ENCODE measurements around the gene LYST. TPM values are rescaled to one million over a fixed set of nuclear protein-coding genes. Genes with fewer than 3 reads are reported as not detected.

The LYST gene
- polyA plus RNA-seq, 3 donors = 46.3 to 128 (median 67.9) TPM

GRCh38 chr1:235908742-235909520 lies 42.2 kb upstream of the LYST start:
- H3K27me3 Mint-ChIP-seq (ENCODE audit: low read depth in 3 of 3) = peaks cover 0 to 4% (median 2%) of the 10 kb centered on the region in 3 donors

DNA sequence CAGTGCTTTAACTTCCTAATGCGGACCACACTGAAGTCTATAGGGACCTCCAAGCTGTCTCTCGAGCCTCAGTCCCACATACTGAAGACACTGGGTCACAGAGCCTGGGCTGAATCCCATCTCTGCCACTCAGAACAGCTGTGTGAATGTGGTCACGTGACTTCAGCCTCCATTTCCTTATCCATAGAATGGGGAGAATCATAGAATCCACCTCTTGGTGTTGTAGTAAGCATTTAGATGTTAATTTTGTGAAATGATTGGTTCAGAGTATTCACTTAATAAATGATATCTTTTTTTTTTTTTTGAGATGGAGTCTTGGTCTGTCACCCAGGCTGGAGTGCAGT lies 41.2 kb upstream of the LYST start:
- WGBS (ENCODE audit: insufficient coverage) = 93% methylated on average over 2 of the region's 3 CpGs
- peak overlapping the region in 3 of 7 donors; percentile 4 to 63 (median 37) for H3K27ac Mint-ChIP-seq

More at GRCh38 chr1:235908742-235909520, 42.2 kb upstream of the LYST start:
- Histone ChIP-seq H3K9me3 (replicated peaks in 1 of 2; ENCODE audit: control insufficient read depth in 1 of 2, insufficient read depth in 1 of 2, low read length in 2 of 2) (no peaks in the 10 kb centered on the region), H3K4me2 (replicated peaks; ENCODE audit: extremely low read depth, low read length, poor library complexity, severe bottlenecking) (no peak overlapping the region), H3K27me3 (ENCODE audit: control insufficient read depth in 2 of 2, insufficient read depth in 2 of 2, low read length in 2 of 2) (no peaks in the 10 kb centered on the region), H2AFZ (ENCODE audit: insufficient read depth, low read depth, low read length, poor library complexity, severe bottlenecking) (no peak overlapping the region), H3K27ac (ENCODE audit: low read depth in 1 of 2, low read length in 2 of 2) (peak overlapping the region in 1 of 2 donors; percentile 55), H3K4me1 (ENCODE audit: control insufficient read depth in 1 of 2, insufficient read depth in 2 of 2, low read length in 2 of 2) (peaks cover 14 to 25% of the 10 kb centered on the region in 2 donors), H3K36me3 (replicated peaks in 1 of 2; ENCODE audit: control insufficient read depth in 1 of 2, insufficient read depth in 2 of 2, low read length in 2 of 2) (no peaks in the 10 kb centered on the region), H3K4me3 (replicated peaks in 1 of 3; ENCODE audit: low read depth in 2 of 3, low read length in 3 of 3) (no peak overlapping the region), H4K20me1 (ENCODE audit: insufficient read depth, low read length) (no peaks in the 10 kb centered on the region), H3K79me2 (ENCODE audit: insufficient read depth, low read length) (no peaks in the 10 kb centered on the region), H3K9ac (ENCODE audit: insufficient read depth, low read length, poor library complexity, severe bottlenecking) (no peak overlapping the region)
- Mint-ChIP-seq H3K36me3 (peaks cover 0 to 6% of the 10 kb centered on the region in 2 donors), H3K4me1 (peaks cover 31% of the 10 kb centered on the region), H3K4me3 (no peak overlapping the region), H3K27ac (peak overlapping the region; percentile 35 to 82 (median 70)), H3K9me3 (peaks cover 0 to under 1% (median 0%) of the 10 kb centered on the region in 7 donors)
- TF ChIP-seq, protein P1, sequence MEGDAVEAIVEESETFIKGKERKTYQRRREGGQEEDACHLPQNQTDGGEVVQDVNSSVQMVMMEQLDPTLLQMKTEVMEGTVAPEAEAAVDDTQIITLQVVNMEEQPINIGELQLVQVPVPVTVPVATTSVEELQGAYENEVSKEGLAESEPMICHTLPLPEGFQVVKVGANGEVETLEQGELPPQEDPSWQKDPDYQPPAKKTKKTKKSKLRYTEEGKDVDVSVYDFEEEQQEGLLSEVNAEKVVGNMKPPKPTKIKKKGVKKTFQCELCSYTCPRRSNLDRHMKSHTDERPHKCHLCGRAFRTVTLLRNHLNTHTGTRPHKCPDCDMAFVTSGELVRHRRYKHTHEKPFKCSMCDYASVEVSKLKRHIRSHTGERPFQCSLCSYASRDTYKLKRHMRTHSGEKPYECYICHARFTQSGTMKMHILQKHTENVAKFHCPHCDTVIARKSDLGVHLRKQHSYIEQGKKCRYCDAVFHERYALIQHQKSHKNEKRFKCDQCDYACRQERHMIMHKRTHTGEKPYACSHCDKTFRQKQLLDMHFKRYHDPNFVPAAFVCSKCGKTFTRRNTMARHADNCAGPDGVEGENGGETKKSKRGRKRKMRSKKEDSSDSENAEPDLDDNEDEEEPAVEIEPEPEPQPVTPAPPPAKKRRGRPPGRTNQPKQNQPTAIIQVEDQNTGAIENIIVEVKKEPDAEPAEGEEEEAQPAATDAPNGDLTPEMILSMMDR (IDR thresholded peaks at IDR 0.05) = no peak
- intact Hi-C loops (cut with micrococcal nuclease) = no loop called here
- WGBS (ENCODE audit: insufficient coverage) = 61% methylated on average over 3 of the region's 8 CpGs
- peak; percentile 52 to 85 (median 55) for DNase-seq

More for the DNA sequence above, 41.2 kb upstream of the LYST start:
- TF ChIP-seq, protein P1 (IDR thresholded peaks at IDR 0.05) = no peak
- H3K27me3 Mint-ChIP-seq (ENCODE audit: low read depth in 3 of 3) = peaks cover 0 to 4% (median 0%) of the 10 kb centered on the region in 3 donors
- H3K9me3 Mint-ChIP-seq = peaks cover 0 to 3% (median 0%) of the 10 kb centered on the region in 7 donors
- Histone ChIP-seq H3K4me1 (ENCODE audit: control insufficient read depth in 1 of 2, insufficient read depth in 2 of 2, low read length in 2 of 2) (peaks cover 22 to 34% of the 10 kb centered on the region in 2 donors), H3K79me2 (ENCODE audit: insufficient read depth, low read length) (no peaks in the 10 kb centered on the region), H2AFZ (ENCODE audit: insufficient read depth, low read depth, low read length, poor library complexity, severe bottlenecking) (no peak overlapping the region), H3K4me3 (replicated peaks in 1 of 3; ENCODE audit: low read depth in 2 of 3, low read length in 3 of 3) (no peak overlapping the region), H3K36me3 (replicated peaks in 1 of 2; ENCODE audit: control insufficient read depth in 1 of 2, insufficient read depth in 2 of 2, low read length in 2 of 2) (no peaks in the 10 kb centered on the region), H3K27ac (ENCODE audit: low read depth in 1 of 2, low read length in 2 of 2) (no peak overlapping the region), H3K9ac (ENCODE audit: insufficient read depth, low read length, poor library complexity, severe bottlenecking) (no peak overlapping the region), H3K27me3 (ENCODE audit: control insufficient read depth in 2 of 2, insufficient read depth in 2 of 2, low read length in 2 of 2) (no peaks in the 10 kb centered on the region), H3K4me2 (replicated peaks; ENCODE audit: extremely low read depth, low read length, poor library complexity, severe bottlenecking) (no peak overlapping the region), H4K20me1 (ENCODE audit: insufficient read depth, low read length) (no peaks in the 10 kb centered on the region), H3K9me3 (replicated peaks in 1 of 2; ENCODE audit: control insufficient read depth in 1 of 2, insufficient read depth in 1 of 2, low read length in 2 of 2) (no peaks in the 10 kb centered on the region)
- H3K36me3 Mint-ChIP-seq = peaks cover 0 to 7% of the 10 kb centered on the region in 2 donors
- intact Hi-C loops (cut with micrococcal nuclease) = no loop called here
- peaks cover 38% of the 10 kb centered on the region for H3K4me1 Mint-ChIP-seq
- DNase-seq = no peak
- H3K4me3 Mint-ChIP-seq = no peak overlapping the region

Measured in CD14-positive monocyte (primary cell).